NCI-H128 (cell line): ENCODE data around the gene TLR7.

Experiments used
- DNase-seq: peaks from one replicate; lab custom pipeline; 2025; ENCODE audit not compliant: unreplicated experiment; lab: John Stamatoyannopoulos, UW

TLR7 gene

DNA sequence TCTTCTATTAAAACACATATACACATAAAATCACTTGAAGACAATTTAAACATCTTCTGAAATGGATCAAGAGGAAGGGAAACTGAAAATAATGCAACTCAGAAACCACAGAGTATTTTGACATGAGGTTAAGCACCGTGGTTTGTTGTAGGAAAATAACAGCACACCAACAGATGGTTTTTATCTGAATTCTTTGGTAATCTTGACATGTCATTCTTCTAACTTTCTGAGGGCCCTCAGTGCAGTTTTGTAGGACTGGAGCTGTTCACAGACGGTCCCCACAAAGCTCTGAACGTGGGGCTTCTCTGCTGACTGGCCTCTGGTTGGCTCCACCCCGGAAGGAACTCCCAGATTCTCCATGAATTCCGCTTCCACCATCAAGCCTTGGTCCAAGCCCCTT lies 23.6 kb downstream of the TLR7 start:
- no peak for DNase-seq

DNA sequence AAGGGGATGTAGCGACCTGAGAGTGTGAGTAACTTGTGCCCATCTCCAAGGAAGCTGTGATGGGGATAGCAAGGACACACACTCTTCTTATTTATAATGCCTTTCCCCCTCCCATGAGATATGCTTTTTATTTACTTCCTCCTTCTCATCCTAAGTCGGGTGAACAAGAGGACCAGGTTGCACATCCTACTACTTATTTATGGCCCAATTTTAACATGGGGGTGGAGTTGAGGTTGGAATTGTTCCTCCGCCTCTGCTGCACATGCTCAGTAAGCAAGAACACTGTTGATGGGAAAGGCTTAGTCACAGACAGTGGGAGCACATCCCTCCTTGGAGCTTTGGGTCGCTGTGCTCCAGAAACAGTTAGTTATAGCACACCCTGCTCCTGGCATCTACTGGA lies 24.3 kb downstream of the TLR7 start:
- no peak for DNase-seq

DNA sequence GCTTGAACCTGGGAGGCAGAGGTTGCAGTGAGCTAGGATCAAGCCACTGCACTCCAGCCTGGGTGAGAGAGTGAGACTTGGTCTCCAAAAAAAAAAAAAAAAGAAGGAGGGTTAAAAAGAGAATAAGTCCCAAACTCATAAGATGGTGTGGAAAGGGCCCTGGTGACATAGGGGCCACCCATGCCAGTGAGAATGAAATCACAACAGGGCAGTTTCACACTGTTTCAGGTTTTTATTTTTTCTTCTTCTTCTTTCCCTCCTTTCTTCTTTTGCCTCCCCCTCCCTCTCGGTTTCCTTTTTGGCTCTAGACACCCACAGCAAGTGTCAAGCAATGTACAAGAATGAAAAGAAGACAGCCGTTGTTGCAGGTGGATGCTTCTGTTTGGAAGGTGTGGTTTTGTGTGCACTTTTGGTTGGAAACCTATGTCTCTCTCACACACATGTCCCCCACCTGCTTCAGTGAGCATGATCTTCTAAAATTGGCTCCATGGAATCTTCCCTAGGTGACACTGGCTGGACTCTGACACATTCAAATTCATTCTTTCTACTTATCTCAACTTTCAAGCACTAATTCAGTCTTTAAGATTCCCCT lies 25.1 kb downstream of the TLR7 start:
- no peak for DNase-seq

DNA sequence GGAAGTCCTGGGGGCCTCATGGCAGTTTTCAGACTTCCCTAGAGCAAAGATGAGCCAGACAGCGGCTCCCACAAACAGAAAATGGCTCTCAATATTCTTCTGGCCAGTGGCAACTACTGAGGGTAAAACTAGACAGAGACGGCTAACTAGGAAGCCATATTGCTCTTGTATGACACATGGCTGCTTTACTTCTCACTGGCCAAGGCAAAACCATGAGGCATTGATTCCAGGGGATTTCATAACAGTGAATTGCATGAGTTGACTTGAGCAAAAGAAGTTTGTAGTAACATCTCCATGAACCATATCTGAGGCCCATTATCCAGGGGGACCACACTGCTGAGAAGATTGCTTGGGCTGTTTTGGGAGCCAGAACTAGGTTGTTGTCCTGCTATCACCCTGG lies 25.8 kb downstream of the TLR7 start:
- no peak for DNase-seq

DNA sequence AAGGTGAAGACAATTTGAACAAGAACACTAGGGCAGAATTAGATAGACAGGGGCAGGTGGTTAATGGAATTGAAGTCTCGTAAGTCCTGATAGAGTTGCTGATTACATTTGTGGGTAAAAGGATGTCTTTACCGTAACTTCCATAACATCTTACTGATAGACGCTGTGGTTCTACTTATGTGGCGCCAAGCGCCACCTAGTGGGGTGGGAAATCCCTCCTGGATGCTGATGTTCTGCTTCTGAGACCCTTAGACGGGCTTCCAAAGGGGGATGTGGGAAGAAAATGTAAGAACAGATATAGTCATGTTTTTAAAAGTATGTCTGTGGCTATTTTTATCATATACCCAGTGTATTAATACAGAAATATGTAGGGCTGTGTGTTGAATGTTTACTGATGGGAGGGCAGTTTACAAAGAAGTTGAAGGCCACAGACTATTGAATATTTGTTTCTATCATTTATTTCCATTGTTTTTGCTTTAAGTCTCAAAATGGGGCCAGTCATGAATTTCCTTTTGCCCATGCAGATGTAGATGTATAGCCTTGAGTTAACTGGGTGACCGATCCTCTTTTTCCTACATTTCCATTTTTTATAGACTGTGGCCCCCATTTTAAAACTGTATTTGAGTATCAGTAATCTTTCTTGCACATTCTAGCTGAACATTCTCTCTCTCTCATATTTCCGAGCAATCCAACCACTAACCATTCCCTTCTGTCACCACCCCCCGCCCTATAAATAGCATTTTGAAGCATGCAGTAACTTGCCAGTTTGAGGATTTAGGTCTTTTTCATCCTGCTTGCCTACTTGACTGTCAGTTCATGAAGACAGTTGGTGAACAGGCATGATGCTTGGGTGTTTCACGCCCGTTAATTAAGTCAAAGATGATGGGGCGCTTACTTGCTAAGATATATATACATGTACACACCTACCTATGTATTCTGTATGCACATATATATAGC lies 27.5 kb downstream of the TLR7 start:
- no peak for DNase-seq

DNA sequence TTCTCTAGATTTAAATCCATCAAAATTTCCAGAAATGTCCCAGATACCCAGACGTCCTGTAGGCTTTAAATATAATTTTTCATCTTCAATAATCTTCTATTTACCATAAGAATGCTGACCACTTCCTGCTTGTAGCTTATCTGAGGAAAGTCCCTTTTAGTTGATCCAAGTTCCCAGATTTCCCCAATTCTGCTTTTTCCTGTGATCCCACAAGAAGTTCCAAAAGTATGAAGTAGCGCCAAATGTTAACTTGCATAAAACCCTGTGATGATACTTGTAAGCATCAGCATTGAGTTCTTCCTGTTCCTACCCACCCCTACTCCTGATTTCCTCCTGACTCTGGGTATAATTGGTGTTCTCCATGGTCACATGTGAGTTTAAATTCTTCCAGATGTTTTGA lies 29.0 kb downstream of the TLR7 start:
- DNase-seq: no peak

DNA sequence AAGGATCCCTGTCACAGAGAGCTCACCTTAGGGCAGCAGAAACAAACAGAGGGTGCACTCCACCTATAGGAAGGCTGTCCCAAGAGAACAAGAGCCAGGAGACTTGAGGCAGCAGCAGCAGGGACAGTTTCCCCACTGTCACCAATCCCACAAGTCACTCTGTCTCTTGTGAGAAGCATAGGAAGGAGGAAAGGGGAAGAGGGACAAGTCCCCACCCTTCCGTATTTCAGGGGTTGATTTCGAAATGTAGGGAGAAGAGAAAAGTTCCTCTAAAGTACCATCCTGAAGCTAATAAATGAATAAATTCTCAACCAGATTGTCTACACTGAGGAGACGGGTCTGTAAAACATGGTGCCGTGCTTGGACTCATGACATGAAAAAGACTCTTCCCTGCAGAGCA lies 30.1 kb downstream of the TLR7 start:
- no peak for DNase-seq

DNA sequence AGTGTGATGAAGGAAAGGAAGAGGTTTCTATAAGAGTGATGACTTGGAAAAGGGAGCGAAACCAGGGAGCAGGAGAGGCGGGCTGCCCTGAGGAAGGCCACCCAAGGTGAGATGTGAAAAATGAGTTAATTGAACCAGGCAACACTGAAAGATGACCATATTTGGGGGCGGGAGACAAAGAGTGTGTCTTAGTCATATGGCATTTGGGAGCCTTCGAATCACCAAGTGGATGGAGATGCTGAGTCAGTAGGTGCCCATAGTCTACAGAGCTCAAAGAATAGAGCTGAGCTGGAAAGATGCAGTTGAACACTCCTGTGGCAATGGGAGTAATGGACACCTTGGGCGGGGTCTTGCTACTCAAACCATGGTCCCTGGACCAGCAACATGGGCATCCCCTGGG lies 31.2 kb downstream of the TLR7 start:
- DNase-seq: no peak

DNA sequence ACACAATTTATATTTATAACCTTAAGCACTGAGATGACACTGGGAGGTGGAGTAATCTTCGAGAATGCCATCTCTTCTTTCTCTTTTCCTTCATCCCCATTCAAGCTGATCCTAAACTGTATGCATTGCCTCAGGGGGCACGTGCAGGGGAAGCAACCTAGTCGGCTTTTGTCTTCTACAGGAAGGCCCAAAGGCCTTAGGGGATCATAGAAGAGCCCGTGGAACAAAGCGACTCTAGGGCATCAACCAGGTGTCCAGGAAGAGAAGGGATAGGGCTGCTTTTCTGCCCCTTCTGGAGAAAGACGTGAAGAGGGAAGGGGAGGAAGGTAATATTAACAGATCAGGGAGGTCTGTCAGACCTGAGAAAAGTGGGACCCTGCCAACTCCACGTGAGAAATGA lies 32.6 kb downstream of the TLR7 start:
- DNase-seq: no peak

DNA sequence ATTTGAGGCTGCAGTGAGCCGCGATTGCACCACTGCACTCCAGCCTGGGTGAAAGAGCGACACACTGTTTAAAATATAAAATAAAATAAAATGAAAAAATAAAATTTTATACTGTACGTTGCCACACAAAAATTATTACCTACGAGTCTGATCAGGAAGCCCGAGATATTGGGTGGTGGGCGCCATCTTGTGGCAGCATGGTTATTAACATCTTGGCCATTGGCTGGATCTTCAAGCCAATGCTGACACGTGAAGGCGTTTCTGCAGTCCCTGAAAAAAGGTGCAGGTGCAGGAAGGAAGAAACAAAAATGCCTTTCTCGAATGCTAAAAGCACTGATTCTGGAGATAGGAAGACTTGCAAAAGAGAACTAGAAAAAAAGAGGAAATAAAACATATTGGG lies 34.6 kb downstream of the TLR7 start:
- no peak for DNase-seq

DNA sequence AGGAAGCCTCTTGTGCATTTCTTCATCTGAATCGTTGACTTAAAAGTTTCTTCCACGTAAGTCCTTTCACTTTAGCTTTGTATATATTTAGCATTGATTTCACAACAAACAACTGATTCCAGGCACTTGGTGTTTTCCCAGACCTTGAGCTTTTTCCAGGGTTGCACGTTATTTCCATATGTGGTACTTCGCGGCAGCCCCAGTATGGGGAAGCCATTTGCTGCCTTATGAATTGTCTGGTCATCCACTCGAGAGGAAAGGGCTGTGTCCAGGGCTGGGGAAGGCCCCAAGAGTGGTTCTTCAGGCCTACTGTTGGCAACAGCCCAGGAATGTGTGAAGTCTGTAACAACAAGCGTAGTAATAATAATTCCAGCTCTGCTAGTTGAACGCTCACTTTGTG lies 36.8 kb downstream of the TLR7 start:
- DNase-seq: no peak

DNA sequence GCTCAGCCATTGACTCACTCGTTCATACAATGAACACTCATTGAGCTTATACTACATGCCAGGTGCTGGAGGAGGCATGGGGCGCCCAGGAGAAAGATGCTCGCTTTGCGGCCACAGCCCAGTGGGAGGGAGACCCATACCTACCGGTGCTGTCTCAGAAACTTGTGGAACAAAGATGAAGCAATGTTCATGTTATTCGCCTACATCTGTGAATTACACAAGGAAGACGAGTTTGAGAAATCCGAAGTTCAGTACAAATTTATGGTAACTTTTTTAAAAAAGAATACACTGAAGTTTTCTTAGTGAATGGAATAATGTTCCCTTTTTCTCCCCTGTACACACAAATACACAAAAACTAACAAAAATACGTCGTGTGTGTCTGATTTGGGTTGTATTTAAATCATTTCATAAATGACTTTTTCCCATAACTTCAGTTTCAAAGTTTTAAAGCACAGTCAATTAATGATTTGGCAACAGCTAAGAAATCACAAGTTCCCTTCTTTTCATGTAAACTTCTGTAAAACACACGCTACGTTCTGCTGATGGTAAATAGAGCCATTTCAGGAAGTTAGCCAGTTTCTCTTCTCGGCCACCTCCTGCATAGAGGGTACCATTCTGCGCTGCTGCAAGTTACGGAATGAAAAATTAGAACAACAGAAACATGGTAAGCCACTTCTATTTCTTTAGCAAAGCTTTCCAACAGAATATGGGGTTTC lies 39.3 kb downstream of the TLR7 start, which contains the start of gene TLR8:
Gene TLR8, plus strand, starts transcription at position 575 of the 716 bp plus-strand sequence. Its CDS starts 87 bp downstream, at position 662.
- DNase-seq: no peak

DNA sequence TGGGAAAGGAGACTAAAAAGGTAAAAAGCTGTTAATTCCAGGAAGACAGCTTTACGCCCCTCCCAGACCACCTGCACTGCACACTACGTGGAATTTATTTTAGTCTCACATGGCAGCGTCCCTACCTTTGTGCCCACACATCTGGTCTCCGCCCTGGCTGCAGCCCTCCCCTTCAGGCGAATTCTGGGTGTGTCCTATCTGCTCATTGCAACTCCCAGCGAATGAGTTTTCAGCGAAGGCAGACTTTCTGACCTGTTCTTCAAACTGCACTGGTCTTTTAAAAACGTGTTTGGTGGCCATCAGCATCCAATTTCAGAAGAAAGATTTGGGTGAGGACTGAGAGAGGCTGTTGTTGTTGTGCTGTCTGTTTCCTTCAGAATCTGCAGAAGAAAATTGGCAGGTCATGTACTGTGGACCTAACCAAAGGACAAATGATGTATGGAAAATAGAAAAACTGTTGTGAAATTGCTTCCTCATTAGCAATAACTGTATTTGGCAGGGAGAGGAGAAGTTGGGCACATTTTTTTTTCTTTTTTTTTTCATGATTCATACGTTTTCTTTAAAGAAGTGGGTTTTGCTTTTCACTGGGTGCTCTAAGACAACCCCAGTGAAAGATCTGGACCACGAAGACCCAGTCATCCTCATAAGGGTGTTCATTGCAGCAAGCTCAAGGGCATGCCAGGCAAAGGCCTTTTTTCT lies 43.7 kb downstream of the TLR7 start:
- no peak for DNase-seq

DNA sequence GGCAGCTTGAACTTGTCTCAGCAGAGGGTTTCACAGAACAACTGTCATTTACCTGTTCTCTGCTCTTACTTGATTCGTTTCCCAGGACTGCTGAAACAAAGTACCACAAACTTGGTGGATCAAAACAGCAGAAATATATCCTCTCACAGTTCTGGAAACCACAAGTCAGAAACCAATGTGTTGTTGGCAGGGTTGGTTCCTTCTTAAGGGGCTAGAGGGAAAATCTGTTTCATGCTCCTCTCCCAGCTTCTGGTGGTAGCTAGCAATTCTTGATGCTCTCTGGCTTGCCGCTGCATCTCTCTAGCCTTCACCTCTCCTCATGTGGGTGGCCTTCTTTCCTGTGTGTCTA lies 44.2 kb downstream of the TLR7 start:
- no peak for DNase-seq

DNA sequence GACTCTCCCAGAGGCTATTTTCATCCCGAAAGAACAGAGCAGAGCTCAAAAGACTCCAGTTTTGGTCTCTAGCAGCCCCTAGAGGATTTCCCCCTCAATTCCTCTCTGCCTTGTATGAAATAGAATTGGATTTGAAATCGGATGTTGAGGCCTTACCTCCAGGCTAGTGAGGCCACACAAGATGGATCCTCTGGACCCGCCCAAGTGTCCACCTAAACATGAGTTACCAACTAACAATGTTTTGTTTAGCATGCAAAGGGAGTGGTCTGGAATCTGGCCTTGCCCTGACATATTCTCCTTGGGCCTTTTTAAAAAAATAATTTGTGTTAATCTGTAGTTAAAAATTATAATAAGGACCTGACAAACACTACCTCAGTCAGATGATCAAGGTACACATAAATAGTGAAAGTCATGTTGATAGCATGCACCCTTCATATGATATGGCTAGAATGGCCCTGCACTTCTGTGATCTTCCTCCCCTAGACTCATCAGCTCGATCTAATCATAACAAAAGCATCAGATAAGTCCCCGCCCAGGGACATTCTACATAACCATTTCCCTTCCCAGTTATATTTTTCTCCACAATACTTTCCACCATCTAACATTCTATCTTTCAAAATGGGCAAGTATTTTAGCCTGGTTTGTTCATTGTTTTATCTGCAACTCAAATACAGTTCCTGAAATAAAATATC lies 46.1 kb downstream of the TLR7 start:
- DNase-seq: no peak

DNA sequence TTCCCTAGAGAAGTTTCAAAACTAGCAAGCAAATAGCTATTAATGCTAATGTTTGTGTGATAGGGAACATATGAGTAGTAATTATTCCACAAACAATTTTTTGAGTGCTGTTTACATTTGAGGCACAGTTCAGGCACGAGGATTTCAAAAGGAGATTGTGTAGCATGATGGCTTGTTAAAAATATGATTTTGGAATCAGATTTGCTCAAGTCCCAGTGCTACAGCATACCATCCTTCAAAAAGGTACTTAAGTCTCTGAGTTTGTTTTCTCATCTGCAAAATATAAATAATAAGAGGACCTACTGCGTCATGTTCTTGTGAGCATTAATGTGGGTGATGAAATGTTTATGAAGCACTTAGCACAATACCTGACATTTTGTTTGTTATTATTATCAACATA lies 50.9 kb downstream of the TLR7 start:
- DNase-seq: no peak

DNA sequence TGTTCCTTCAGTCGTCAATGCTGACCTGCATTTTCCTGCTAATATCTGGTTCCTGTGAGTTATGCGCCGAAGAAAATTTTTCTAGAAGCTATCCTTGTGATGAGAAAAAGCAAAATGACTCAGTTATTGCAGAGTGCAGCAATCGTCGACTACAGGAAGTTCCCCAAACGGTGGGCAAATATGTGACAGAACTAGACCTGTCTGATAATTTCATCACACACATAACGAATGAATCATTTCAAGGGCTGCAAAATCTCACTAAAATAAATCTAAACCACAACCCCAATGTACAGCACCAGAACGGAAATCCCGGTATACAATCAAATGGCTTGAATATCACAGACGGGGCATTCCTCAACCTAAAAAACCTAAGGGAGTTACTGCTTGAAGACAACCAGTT lies 52.2 kb downstream of the TLR7 start:
- no peak for DNase-seq

DNA sequence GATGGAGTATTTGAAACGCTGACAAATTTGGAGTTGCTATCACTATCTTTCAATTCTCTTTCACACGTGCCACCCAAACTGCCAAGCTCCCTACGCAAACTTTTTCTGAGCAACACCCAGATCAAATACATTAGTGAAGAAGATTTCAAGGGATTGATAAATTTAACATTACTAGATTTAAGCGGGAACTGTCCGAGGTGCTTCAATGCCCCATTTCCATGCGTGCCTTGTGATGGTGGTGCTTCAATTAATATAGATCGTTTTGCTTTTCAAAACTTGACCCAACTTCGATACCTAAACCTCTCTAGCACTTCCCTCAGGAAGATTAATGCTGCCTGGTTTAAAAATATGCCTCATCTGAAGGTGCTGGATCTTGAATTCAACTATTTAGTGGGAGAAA lies 52.7 kb downstream of the TLR7 start:
- DNase-seq: no peak

DNA sequence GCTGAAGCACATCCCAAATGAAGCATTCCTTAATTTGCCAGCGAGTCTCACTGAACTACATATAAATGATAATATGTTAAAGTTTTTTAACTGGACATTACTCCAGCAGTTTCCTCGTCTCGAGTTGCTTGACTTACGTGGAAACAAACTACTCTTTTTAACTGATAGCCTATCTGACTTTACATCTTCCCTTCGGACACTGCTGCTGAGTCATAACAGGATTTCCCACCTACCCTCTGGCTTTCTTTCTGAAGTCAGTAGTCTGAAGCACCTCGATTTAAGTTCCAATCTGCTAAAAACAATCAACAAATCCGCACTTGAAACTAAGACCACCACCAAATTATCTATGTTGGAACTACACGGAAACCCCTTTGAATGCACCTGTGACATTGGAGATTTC lies 54.1 kb downstream of the TLR7 start:
- DNase-seq: no peak

DNA sequence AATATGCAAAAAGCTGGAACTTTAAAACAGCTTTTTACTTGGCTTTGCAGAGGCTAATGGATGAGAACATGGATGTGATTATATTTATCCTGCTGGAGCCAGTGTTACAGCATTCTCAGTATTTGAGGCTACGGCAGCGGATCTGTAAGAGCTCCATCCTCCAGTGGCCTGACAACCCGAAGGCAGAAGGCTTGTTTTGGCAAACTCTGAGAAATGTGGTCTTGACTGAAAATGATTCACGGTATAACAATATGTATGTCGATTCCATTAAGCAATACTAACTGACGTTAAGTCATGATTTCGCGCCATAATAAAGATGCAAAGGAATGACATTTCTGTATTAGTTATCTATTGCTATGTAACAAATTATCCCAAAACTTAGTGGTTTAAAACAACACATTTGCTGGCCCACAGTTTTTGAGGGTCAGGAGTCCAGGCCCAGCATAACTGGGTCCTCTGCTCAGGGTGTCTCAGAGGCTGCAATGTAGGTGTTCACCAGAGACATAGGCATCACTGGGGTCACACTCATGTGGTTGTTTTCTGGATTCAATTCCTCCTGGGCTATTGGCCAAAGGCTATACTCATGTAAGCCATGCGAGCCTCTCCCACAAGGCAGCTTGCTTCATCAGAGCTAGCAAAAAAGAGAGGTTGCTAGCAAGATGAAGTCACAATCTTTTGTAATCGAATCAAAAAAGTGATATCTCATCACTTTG lies 55.2 kb downstream of the TLR7 start:
- no peak for DNase-seq
